ENCODE measurements around the gene UBA6.
"Not testable (repeated sequence)": the region's sequence is repeated elsewhere in the genome, so short reads cannot be mapped to it uniquely, and the experiment has no call there.

The UBA6 gene

GRCh38 chr4:67674098-67674497, 26.9 kb downstream of the UBA6 start:
- DNase-seq (ENCODE audit: insufficient read length, low spot score) (no peak), FAIRE-seq (no peak)

GRCh38 chr4:67668315-67668714, 32.6 kb downstream of the UBA6 start:
- no peak for DNase-seq (ENCODE audit: insufficient read length, low spot score)
- no peak for FAIRE-seq

DNA sequence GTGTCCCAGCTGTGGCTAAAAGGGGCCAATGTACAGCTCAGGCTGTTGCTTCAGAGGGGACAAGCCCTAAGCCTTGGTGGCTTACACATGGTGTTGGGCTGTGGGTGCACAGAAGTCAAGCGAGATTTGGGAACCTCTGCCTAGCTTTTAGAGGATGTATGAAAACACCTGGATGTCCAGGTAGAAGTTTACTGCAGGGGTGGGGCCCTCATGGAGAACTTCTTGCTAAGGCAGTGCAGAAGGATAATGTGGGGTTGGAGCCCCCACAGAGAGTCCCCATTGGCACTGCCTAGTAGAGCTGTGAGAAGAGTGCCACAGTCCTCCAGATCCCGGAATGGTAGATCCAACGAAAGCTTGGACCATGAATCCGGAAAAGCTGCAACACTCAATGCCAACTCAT, 40.5 kb downstream of the UBA6 start:
- DNase-seq (ENCODE audit: insufficient read length, low spot score), result no peak
- FAIRE-seq, result no peak

DNA sequence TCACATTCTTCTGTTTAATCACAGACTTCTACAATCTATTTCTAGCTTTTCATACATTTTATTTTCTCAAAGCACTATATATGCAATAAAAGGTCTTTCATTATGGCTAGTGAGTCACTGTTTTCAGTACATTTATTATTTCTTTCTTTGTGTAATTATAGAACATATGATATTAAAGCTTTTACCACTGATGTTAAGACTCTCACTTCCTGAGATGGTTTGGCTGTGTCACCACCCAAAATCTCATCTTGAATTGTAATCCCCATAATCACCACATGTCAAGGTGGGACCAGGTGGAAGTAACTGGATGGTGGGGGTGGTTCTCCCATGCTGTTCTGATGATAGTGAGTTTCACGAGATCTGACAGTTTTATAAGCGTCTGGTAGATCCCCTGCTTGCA, 41.9 kb downstream of the UBA6 start:
- DNase-seq (ENCODE audit: insufficient read length, low spot score) (no peak), FAIRE-seq (no peak)

GRCh38 chr4:67658302-67658701, 42.7 kb downstream of the UBA6 start:
- DNase-seq (ENCODE audit: insufficient read length, low spot score) (no peak), FAIRE-seq (no peak)

- FAIRE-seq, result no peak
- no peak for DNase-seq (ENCODE audit: insufficient read length, low spot score)
Measured at GRCh38 chr4:67651536-67651935, 49.4 kb downstream of the UBA6 start.

GRCh38 chr4:67638136-67638535, 62.8 kb downstream of the UBA6 start:
- FAIRE-seq (no peak), DNase-seq (ENCODE audit: insufficient read length, low spot score) (no peak)

GRCh38 chr4:67636978-67637377, 64.0 kb downstream of the UBA6 start:
- not testable (repeated sequence) for DNase-seq (ENCODE audit: insufficient read length, low spot score); FAIRE-seq

- FAIRE-seq, result no peak
- DNase-seq (ENCODE audit: insufficient read length, low spot score), result no peak
Measured at GRCh38 chr4:67635331-67635730, 65.6 kb downstream of the UBA6 start.

DNA sequence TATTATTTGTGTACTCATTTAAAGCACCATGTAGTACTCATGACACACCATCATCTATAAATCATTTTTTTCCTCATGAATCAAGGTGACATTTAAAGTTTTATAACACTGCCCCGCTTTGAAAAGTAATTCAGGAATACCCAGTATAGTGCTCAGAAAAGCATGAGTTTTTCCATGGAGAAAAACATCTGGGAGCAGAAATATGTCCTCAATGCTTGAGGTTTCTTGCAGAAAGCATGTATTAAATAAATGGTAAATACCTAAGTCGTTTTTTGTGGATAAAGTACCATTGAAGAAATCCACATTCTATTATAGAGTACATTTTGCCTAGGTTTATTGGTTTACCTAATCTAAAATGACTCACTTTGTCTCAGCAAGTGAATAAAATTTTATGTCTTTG, 66.2 kb downstream of the UBA6 start:
- no peak for DNase-seq (ENCODE audit: insufficient read length, low spot score)
- FAIRE-seq, result no peak

DNA sequence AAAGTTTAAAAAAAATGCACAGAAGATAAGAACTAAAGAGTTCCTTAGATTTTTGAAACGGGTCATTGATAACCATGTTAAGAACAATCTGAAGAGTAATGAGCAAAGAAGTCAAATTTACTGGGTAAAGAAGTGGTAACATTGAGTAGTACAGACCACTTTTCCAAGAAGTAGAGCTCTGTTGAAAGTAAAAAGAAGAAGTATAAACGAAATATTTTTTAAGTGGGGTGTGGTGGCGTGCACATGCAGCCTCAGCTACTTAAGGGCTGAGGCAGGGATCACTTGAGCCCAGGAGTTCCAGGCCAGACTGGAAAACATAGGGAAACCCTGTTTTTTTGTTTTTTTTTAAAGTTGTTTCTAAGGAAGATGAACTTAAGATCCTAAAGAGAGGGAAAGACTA, 68.5 kb downstream of the UBA6 start:
- FAIRE-seq (no peak), DNase-seq (ENCODE audit: insufficient read length, low spot score) (no peak)

- no peak for DNase-seq (ENCODE audit: insufficient read length, low spot score)
- FAIRE-seq, result no peak
Measured at GRCh38 chr4:67624939-67625338, 76.0 kb downstream of the UBA6 start.

GRCh38 chr4:67616478-67616877, 84.5 kb downstream of the UBA6 start:
- no peak for DNase-seq (ENCODE audit: insufficient read length, low spot score)
- no peak for FAIRE-seq

DNA sequence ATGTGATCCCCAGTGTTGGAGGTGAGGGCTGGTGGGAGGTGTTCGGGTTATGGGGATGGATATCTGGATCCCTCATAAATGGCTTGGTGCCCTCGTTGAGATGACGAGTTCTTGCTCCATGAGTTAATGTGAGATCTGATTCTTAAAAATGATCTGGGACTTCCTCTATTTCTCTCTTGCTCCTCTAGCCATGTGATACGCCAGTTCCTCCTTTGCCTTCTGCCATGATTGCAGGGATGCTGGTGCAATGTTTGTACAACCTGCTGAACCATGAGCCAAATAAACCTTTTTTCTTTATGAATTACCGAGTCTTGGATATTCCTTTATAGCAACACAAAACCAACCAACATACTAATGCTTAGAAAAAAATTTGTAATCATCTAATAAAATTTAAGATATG, 85.8 kb downstream of the UBA6 start:
- DNase-seq (ENCODE audit: insufficient read length, low spot score) (no peak), FAIRE-seq (no peak)

- no peak for FAIRE-seq
- DNase-seq (ENCODE audit: insufficient read length, low spot score), result no peak
Measured at GRCh38 chr4:67614186-67614585, 86.8 kb downstream of the UBA6 start.

- FAIRE-seq, result no peak
- DNase-seq (ENCODE audit: insufficient read length, low spot score), result no peak
Measured at GRCh38 chr4:67608027-67608426, 92.9 kb downstream of the UBA6 start.

GRCh38 chr4:67604749-67605148, 96.2 kb downstream of the UBA6 start:
- DNase-seq (ENCODE audit: insufficient read length, low spot score) (no peak), FAIRE-seq (no peak)

GRCh38 chr4:67604029-67604381, 97.0 kb downstream of the UBA6 start:
- no peak for FAIRE-seq
- no peak for DNase-seq (ENCODE audit: insufficient read length, low spot score)

DNA sequence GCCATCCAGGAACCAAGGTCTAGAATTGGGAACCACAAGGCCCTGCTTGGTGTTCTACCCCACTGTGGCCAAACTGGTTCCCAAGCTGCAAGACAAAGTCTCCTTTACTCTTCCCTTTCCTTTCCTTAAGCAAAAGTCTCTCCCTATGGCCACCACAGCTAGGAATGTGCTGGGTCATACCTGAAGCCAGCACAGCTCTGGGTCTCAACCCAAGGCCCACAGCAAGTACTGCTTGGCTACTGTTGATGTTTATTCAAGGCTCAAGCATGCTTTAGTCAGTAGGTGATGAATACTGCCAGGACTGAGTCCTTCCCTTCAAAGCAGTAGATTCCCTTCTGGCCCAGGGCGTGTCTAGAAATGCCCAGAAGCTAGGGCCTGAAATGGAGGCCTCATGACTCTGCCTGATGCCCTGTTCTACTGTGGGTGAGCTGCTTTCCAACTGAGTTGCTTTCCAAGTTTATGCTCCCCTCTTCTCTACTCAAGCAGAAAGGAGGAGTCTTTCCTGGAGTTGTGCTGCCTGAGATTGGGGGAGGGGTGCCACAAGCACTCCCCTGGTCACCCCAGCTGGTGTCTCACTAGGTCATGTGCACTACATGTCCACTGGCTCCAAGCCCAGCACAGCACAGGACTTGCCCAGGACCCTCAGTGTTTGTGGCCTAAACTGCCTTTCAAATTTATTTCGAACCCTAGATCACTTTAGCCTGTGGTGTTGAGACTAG, 97.5 kb downstream of the UBA6 start:
- DNase-seq (ENCODE audit: insufficient read length, low spot score) (no peak), FAIRE-seq (no peak)

GRCh38 chr4:67593741-67594175, 107.2 kb downstream of the UBA6 start:
- no peak for DNase-seq (ENCODE audit: insufficient read length, low spot score)

GRCh38 chr4:67587156-67587555, 113.8 kb downstream of the UBA6 start:
- no peak for FAIRE-seq

More at GRCh38 chr4:67593741-67594175, 107.2 kb downstream of the UBA6 start:
- FAIRE-seq, result no peak

DNA sequence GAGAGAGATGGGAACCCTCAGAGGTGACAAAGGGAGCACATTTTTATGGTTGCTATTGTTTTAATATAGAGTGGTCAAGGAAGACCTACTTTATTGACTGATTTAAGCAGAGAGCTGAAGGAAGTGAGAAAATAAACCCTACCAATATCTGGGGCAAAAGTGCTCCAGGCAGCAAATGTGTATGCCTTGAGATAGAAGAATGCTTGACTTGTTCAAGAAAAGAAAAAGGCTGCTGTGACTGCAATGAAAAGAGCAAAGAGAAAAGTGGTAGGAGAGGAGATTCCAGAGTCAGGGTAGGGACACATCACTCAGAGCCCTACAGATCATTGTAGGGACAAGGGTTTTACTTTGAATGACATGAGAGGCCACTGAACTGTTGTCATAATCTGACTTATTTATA, 116.5 kb downstream of the UBA6 start:
- DNase-seq (ENCODE audit: insufficient read length, low spot score) (no peak), FAIRE-seq (no peak)

More at GRCh38 chr4:67587156-67587555, 113.8 kb downstream of the UBA6 start:
- DNase-seq (ENCODE audit: insufficient read length, low spot score), result no peak

GRCh38 chr4:67581913-67582312, 119.0 kb downstream of the UBA6 start:
- no peak for FAIRE-seq
- no peak for DNase-seq (ENCODE audit: insufficient read length, low spot score)
